Effector CD8-positive, alpha-beta T cell (primary cell): Measurements from ENCODE around the gene JUN.

ENCODE experiments used
- DNase-seq: peaks from one replicate; lab custom pipeline; 2025; lab: John Stamatoyannopoulos, UW

Gene JUN

DNA sequence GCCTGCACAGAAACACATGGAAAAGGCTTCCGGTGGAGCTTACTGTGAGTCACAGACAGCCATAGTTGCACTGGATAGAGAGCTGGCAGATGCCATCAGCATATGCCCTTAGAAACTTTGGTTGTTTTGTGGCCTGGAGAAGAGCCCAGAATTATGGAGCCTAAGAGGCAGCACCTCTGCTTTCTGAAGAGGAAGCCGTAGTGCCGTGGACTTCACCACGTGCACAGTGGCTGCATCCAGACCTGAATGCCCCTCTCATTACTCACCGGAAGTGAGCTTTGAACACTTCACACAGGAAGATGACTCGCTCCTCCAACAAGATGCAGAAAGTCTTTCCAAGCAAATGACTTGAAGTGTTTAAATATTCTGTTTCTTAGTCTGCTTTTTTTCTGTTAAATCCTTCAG is 28.4 kb downstream of the JUN start:
- DNase-seq: peak; percentile 4

GRCh38 chr1:58754683-58755467 is 29.0 kb downstream of the JUN start:
- DNase-seq: no peak

DNA sequence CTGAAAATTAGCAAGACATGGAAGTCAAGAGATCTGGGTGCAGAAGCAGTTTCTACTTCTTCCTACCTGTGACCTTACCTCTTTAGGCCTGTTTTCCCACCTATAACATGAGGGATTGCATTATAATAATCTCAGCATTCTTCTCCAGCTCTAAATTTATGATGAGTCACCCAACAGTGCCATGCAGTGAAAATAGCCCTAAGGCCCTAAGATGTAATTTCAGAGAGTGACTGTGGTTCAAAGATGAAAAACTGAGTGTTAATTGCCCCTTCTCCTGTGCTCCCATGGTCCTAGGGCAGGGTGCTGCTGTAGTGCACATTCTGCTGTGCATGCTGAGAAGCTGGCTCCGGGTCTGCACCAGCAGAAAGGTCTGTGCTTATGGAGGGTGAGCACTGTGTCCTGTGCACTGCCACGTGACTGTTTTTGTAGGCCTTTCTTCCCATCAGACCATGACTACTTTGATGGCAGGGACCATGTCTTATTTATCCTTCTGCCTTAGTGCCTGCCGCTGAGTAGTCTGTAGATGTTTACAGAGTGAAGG is 29.7 kb downstream of the JUN start:
- DNase-seq: no peak

- DNase-seq: no peak
These were observed 30.4 kb downstream of the JUN start for GRCh38 chr1:58753431-58753866.

GRCh38 chr1:58749646-58750045 is 34.2 kb downstream of the JUN start:
- DNase-seq: no peak

DNA sequence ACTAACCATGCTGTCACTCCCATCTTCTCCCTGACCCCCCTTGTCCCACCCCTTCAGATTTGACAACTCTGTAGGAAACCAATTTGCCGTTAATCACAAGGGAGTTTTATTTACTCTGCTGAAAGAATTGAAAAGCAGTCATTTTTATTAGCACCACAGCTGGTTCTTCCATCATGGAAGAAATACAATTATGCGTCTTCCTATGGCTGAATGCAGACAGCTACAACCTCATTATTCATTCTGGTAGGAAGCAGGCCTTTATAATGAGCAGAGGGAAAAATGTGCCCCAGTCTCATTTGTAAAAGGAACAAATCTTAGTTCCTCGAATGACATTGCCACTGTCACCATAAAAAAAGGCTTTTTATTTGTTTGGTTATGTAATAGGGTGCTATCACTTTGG is 35.2 kb downstream of the JUN start:
- no peak for DNase-seq

- DNase-seq: no peak
These were observed 37.1 kb downstream of the JUN start for GRCh38 chr1:58746757-58747156.

GRCh38 chr1:58746182-58746581 is 37.7 kb downstream of the JUN start:
- DNase-seq: no peak

GRCh38 chr1:58745666-58746065 is 38.2 kb downstream of the JUN start:
- DNase-seq: no peak

DNA sequence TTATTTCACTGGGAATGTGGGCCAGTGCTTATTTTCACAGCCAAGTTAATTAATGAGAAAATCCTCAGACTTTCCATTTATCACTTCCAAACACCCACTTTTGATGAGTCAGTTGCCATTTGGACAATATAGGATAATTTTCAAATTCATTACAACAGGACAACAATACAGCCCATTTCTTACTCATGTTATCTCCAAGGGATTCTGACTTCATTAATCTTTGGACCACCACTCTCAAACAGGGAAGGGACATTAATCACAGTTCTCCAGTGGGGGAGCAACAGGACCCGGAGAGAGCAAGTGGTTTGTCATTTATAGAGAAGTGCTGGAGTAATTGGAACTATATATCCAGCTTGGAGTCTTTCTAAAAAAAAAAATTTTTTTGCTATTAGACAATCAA is 38.7 kb downstream of the JUN start:
- no peak for DNase-seq

DNA sequence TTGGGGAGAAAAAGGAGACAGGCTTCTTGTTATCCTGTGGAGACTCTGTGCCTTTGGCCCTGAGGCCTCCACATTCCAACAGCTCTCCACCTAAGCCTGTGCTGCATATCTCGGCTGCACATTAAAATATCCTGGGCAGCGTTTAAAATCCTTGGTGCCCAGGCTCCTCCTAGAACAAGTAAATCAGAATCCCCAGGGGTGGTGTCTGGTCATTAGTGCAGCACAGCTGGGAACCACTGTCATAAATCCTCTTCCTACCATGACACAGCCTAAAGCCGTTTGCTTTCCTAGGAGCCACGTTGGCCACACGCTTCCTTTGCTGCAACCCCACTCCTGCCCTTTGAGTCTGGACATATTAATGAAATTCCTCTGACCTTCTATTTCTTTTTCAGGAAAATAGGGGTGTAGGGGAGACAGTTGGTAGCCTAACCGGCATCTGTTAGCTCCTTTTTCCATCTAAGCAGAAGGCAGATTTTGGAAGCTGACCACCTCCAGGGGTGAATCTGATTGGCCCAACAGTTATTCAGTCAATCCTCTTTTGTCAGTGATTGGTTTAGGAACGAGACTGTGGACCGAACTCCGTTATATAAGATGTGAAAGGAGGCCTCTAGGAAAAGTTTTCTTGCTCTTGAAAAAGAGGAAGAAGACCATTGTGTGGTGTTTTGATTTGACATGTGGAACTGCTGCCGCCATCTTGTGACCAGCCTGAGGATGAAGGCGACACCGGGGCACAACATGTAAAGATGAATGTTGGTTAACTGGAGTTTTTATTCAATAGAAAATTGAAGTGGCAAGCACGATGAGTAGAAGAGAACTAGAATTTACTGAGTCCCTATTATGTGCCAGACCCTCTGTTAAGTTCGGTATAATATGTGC is 41.9 kb downstream of the JUN start:
- no peak for DNase-seq

DNA sequence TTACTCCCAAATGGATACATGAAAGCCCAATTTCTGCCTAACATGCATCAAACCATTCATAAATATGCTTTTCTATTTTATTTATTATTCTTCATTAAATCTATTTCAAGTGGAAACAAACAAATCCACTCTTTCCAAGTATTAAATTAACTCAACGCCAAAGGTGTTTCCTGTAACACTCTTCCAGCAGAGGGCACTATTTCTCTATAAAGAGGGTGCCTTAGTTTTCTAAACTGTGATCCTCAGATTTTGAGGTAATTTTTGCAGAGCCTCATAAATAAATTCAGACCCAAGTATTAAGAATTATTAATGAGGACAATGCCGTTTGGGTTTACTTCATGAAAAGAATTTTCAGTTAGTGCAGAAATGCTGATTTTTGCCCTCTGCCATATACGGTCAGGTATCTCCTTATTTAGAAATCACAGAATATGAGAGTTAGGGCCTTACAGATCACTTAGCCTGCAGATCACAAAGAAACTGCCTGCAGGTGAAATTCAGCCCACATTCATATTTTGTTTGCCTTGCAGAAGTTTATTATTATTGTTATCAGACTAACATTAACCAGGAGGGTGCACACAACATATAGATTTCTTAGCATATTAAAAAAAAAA is 43.9 kb downstream of the JUN start:
- DNase-seq: no peak

DNA sequence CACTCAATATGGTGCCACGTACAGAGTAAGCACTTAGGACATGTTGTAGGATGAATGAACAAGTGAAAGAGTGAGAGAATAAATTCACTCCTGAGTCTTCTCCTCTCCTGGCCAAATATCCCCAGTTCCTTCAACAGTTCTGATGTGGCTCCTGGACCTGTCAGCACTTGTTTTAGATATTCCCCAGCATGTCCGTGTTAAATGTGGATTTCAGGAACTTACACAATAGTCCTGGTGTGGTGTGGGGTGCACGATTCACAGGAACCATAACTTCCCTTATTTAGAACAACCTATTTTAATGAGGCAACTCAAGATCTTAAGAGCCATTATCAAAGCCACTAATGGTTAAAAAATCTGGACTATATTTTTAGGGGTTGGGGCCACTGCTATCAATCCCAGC is 45.0 kb downstream of the JUN start:
- DNase-seq: no peak

DNA sequence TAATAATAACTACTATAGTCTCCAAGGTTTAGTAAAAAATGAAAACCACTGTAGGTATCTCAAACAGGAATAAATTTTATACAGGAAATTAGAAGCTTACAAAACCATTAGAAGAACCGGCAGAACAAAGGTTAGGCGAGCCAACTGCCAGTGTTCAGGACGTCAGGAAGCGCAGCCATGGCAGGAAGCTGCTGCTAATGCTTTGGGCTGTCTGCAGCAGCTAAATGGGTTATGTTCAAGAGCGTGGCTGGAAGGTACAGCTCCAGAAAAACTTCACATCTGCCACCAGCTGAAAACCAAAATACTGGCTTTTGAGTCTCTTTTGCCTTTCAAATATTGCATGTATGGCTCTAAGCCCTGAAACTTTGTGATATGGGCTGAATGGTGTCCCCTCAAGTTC is 48.3 kb downstream of the JUN start:
- DNase-seq: no peak

- DNase-seq: no peak
These were observed 49.2 kb downstream of the JUN start for GRCh38 chr1:58734630-58735029.

- no peak for DNase-seq
These were observed 51.6 kb downstream of the JUN start for GRCh38 chr1:58732087-58732775.
